Glutamatergic neuron (in vitro differentiated cells): ENCODE measurements around the gene TMEM126A. TPM values are rescaled to one million over a fixed set of nuclear protein-coding genes. Genes with fewer than 3 reads are reported as not detected.

Experiments used
- DNase-seq: peaks from one replicate; pipeline ENCODE4 v3.0.0; 2022
- H3K27ac Mint-ChIP-seq: one replicate; pipeline ENCODE4 v1.8.0; 2020; ENCODE audit warnings: mild to moderate bottlenecking, mixed read lengths, inconsistent platforms; ENCODE audit not compliant: unreplicated experiment
- H3K27me3 Mint-ChIP-seq: one replicate; pipeline ENCODE4 v1.8.0; 2020; ENCODE audit warnings: mild to moderate bottlenecking, moderate library complexity, mixed read lengths, inconsistent platforms; ENCODE audit not compliant: unreplicated experiment
- H3K36me3 Mint-ChIP-seq: one replicate; pipeline ENCODE4 v1.8.0; 2020; ENCODE audit warnings: mild to moderate bottlenecking, mixed read lengths, inconsistent platforms; ENCODE audit not compliant: unreplicated experiment
- H3K4me1 Mint-ChIP-seq: one replicate; pipeline ENCODE4 v1.8.0; 2020; ENCODE audit warnings: mild to moderate bottlenecking, low read depth, mixed read lengths, inconsistent platforms; ENCODE audit not compliant: unreplicated experiment
- H3K4me3 Mint-ChIP-seq: one replicate; pipeline ENCODE4 v1.8.0; 2020; ENCODE audit warnings: mild to moderate bottlenecking, mixed read lengths, inconsistent platforms; ENCODE audit not compliant: unreplicated experiment
- H3K9me3 Mint-ChIP-seq: one replicate; pipeline ENCODE4 v1.8.0; 2020; ENCODE audit warnings: mild to moderate bottlenecking, moderate library complexity, mixed read lengths, inconsistent platforms; ENCODE audit not compliant: unreplicated experiment
- CTCF ChIP-seq: fragments of 200-600 bp; sonication (generic); IDR thresholded peaks from one replicate; pipeline ENCODE4 v1.5.0; 2021; ENCODE audit not compliant: partially characterized antibody, unreplicated experiment
- total RNA-seq: library from RNA; stranded (reverse); fragmentation: NEBNext Ultra II Directional; extraction: Animal tissue kit (Norgen Biotek cat#: 25700); gene quantifications from one replicate; pipeline ENCODE4 v1.2.1, GENCODE V29; 2021; ENCODE audit not compliant: unreplicated experiment

TMEM126A gene
- total RNA-seq, 1 donor from 2014 or later: 19.9 TPM

DNA sequence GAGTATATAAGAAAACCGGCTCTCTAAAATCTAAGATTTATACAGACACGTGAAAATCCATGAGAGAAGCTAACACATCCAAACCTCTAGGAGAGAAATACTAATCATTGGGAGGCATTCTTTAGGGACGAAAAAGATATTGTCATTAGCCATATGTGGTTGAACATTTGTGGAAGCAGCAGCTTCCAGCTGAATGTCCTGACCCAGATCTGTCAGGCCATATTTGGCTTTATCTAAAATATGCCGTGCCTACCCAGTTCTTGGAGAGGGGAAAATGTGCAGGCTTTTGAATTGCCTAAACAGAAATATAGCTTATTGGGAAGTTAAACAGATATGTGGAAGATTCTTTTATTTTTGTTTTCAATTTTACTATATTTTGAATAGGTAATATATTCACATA lies 31.8 kb downstream of the TMEM126A start:
- Mint-ChIP-seq H3K9me3 (no peaks in the 10 kb centered on the region), H3K4me3 (no peak overlapping the region), H3K27ac (no peak overlapping the region), H3K27me3 (no peaks in the 10 kb centered on the region), H3K4me1 (peaks cover 5% of the 10 kb centered on the region), H3K36me3 (no peaks in the 10 kb centered on the region)
- no peak for TF ChIP-seq CTCF
- DNase-seq: no peak

DNA sequence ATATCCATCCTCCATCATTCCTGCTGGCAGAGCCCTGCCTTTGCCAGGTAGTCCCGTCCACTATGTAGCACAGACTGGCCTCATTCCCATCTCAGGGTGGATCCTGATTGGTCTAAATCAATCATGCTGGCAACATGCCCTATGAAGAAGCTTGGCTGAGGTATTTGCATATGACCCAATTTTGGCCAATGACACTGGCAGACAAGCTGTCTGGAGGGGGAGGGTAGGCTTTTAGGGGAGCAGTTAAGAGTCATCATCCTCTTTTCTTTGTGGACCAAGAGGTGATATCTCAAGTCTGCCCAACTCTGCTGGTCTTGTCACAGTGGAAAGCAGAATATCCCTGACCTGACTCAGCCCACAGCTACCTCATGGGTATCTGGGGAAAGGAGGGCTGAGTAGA lies 33.1 kb downstream of the TMEM126A start:
- Mint-ChIP-seq H3K36me3 (no peaks in the 10 kb centered on the region), H3K9me3 (peaks cover 1% of the 10 kb centered on the region), H3K27me3 (no peaks in the 10 kb centered on the region), H3K27ac (no peak overlapping the region), H3K4me1 (peaks cover 13% of the 10 kb centered on the region), H3K4me3 (no peak overlapping the region)
- no peak for TF ChIP-seq CTCF
- DNase-seq: no peak

DNA sequence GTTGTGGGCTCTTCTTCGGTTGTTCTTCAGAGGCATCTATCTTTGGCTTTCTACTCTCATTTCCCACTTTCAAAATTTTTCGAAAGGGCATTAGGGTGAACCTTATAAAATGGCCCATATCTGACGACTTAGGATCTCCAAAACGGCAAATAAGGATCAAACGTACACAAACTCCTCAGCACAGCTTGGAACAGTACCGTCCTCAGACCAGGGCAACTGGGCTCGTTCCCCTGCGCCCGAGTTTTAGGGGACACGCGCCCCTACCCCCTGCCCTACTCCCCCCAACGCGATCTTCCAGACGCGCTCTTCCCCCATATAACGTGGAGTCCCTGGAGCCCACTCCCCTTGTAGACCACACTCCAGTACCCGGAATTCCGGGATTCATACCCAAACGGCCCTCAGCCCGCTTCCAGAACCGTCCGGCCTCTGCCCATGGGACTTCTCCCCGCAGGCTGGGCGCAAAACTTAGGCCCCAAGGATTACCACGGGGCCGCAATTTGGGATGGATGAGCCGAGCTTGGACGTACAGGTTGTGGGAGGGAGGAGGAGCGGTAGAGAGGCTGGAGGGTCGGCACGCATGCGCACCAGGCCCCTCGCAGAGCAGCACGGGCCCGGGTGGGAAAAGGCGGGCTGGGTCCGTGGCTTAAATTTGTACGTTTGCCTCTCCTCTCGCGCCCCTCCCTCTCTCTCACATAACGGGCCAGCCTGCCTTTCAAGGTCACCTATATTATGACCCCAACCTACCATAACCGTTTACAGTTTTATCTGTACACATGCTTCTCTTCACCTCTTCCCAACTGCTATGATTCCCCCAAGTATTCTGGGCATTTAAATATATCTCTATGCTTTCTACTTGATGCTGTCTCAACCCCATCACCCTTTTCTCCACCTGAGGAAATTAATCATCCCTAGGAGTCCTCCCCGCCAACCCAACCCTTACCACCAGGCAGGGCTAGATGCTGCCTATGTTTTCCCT lies 34.9 kb downstream of the TMEM126A start:
- H3K4me1 Mint-ChIP-seq: peaks cover 14% of the 10 kb centered on the region
- no peaks in the 10 kb centered on the region for H3K36me3 Mint-ChIP-seq
- H3K27me3 Mint-ChIP-seq: no peaks in the 10 kb centered on the region
- no peak for DNase-seq
- no peak for TF ChIP-seq CTCF
- peaks cover 2% of the 10 kb centered on the region for H3K9me3 Mint-ChIP-seq
- H3K4me3 Mint-ChIP-seq: no peak overlapping the region
- no peak overlapping the region for H3K27ac Mint-ChIP-seq

GRCh38 chr11:85685125-85685819 lies 37.5 kb downstream of the TMEM126A start:
- DNase-seq: peak; percentile 22
- Mint-ChIP-seq H3K4me3 (no peak overlapping the region), H3K27me3 (no peaks in the 10 kb centered on the region), H3K27ac (no peak overlapping the region), H3K4me1 (peaks cover 9% of the 10 kb centered on the region), H3K36me3 (no peaks in the 10 kb centered on the region), H3K9me3 (peaks cover 2% of the 10 kb centered on the region)
- TF ChIP-seq CTCF: no peak
